T-helper 1 cell (primary cell): ENCODE data around the gene DBNDD1.
"Not testable (repeated sequence)": the region's sequence is repeated elsewhere in the genome, so short reads cannot be mapped to it uniquely, and the experiment has no call there.

ENCODE experiments used
- DNase-seq, 5 donors: peaks; one replicate each; pipeline ENCODE4 v3.0.0-alpha.2; 2012 to 2020

DBNDD1 gene

DNA sequence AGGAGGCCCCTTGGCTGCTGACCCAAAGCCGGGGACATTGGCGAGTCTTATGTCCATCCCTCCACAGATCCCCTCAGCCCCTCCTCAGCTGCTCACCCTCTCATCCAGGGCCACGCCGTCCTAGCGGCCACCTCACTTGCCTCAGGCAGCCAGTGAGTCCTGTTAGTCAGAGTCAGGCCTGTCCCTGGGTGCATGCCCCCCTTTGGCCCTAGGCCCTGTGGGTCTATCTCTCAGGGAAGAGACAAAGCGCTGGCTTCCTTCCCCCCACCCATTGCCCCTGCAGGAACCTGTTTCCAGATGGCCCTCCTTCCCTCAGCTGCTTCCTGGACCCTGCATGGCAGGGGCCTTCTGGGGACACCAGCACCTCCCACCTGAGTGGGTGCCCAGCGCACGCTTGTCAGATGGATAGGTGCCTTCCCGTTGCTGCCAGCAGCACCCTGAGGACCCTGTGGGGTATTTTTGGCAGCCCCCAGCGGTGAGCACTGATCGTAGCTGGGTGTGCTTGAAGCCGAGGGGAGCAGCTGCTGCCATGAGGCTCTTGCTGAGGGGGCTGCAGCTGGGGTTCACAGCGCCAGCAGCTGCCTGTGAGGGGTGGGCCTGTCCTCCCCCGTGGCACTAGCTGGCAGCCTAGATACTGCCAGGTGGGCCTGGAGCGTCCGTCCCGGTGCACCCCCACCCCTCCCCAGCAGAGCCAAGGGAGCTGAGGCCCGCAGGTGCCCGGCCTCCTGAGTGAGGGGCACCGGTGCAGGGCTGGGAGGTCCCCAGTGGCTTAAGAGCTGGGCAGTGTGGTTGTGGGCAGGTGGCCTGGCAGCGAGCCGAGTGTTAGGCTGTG, 8.4 kb downstream of the DBNDD1 start:
- DNase-seq, result no peak

- no peak for DNase-seq
Measured at GRCh38 chr16:90009172-90009899, 9.9 kb downstream of the DBNDD1 start.

GRCh38 chr16:90008708-90009145, 10.5 kb downstream of the DBNDD1 start:
- DNase-seq, result peak in 3 of 5 donors; percentile 19 to 62 (median 45)

GRCh38 chr16:90007635-90008234, 11.5 kb downstream of the DBNDD1 start:
- not testable (repeated sequence) for DNase-seq

DNA sequence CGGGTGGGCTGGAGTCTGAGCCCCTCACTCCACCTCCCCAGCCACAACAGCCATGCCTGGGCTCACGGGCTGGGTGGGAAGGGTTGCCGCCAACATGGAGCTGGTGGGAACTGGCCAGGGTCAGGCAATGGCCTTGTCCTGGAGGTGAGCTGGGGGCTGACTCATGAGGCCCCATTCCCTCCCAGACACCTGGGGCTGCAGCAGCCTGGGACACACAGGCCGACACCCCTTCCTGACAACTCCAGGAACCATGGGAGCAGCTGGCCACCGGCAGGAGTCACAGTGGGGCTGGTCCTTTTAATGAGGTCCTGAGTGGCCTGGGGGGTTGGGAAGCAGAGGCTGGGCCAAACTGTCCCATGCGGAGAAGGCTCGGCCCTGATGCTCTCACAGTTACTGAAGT, 12.2 kb downstream of the DBNDD1 start:
- no peak for DNase-seq

DNA sequence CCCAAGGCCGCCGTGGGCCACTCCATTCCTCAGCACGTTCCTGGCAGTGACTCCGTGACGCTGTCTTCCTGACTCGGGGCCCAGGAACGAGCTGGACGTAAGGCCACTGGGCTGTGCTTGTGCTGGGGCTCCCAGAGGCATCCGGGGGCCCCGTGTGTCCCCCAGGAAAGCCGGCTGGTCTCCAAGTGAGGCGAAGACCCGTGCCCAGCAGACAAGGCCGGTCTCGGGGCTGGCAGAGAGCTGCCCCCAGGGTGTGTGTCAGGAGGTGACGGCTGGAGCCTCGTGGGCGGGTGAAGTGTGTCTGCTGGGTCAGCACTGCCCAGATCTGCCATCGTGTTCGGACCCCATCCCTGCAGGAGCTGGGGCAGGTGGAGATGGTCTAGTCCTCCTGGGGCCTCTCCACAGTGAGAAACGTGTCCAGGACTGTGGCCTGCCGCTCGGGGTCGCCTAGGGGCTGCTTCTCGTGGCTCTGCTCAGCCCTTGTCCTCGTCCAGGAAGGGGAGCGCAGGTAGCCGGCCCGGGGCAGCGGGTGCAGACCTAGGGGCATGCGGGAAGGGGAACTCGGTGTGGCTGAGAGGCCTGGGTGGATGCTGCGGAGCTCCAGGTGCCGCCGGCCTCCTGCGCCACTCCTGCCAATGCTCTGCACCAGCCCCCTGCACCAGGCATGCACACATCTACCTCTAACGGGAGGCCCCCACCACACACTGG, 13.1 kb downstream of the DBNDD1 start:
- no peak for DNase-seq

GRCh38 chr16:90004577-90004976, 14.7 kb downstream of the DBNDD1 start:
- no peak for DNase-seq

- DNase-seq, result no peak
Measured at GRCh38 chr16:90002759-90003158, 16.5 kb downstream of the DBNDD1 start.

DNA sequence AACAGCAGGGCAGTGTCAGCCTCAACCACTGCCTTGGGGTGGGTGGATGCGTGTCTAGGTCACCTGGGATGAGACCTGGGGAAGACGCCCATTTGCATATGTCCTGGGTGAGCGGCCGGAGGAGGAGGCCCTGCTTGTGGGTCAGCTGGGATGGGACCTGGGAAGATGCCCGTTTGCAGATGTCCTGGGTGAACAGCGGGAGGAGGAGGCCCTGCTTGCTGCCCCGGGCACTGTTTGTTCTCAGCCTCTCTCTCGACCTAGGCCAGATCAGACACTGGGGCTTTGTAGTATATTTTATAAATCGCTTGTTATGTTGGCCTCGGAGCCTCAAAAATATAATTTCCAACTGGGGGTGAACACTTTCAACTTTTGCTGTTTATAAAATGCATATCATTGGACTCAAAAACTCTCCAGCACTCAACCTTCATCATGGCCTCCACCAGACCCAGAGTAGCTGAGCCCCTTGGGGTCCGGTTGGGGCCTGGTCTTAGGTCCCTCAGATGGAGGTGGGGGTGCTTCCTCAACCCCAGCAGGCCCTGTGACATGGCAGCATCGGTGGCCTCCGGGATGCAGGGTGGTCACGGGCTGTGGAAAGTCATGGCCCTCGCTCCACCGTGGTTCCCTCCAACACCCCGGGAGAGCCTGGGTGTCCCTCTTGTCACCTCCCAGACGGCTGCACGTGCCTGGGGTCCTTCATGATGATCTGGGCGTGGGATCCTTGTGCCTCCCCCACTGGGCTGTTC, 17.3 kb downstream of the DBNDD1 start:
- DNase-seq, result no peak

DNA sequence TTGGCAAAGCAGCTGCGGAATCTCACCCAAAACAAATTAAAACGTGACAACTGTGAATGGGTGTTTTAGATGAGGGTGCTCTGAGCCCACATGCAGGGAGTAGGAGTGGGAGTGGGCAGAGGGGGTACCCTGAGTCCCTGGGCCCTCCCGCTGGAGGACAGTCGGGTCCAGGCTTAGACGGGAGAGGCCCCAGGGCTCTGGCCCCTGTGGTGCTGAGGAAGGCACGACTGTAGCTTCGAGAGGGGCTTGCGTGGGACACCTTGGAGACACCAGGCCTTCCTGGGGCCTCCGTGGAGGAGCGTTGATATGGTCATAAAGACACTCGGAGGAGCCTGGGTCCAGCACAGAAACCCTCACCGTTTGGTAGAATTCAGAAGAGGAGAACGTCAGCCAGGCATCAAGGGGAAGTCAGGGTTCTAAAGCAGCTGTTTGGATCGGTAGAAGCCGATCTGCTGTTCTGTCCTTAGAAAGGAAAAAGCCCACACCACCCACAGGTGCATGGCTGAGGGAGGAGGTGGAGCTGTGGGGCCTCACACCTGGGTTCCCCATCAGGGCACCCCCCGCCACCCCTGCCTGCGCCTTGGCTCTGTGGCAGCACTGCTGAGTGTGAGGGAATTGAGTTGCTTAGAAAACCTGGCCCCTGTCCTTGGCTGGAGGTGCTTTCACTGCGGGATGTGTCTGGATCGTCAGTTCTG, 18.4 kb downstream of the DBNDD1 start:
- no peak for DNase-seq

DNA sequence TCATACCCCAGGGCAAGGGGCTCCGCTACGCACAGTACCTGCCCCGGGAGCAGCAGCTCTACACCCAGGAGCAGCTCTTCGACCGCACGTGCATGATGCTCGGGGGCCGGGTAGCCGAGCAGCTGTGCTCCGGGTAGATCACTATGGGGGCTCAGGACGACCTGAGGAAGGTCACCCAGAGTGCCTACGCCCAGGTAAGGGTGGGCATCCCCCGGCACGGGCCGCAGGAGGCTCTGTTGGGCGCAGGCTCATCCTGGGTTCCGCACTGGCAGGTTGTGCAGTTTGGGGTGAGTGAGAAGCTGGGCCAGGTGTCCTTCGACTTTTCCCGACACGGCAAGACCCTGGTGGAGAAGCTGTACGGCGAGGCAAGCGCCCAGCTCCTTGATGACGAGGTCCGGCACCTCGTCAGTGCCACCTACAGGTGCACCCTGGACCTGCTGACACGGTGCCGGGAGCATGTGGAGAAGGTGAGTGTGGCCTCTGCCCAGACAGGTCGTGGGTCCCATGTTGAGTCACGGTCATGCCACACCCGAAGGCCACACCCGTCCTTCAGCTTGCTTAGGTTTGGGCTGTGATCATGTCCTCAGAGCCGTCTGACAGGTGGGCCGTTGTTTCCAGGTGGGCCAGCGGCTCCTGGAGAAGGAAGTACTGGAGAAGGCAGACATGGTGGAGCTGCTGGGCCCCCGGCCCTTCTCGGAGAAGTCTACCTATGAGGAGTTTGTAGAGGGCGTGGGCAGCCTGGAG, 19.3 kb downstream of the DBNDD1 start:
- no peak for DNase-seq

GRCh38 chr16:89996178-89996489, 23.1 kb downstream of the DBNDD1 start:
- DNase-seq, result no peak

GRCh38 chr16:89995475-89996177, 23.6 kb downstream of the DBNDD1 start:
- peak in 3 of 5 donors; percentile 19 to 78 (median 42) for DNase-seq

DNA sequence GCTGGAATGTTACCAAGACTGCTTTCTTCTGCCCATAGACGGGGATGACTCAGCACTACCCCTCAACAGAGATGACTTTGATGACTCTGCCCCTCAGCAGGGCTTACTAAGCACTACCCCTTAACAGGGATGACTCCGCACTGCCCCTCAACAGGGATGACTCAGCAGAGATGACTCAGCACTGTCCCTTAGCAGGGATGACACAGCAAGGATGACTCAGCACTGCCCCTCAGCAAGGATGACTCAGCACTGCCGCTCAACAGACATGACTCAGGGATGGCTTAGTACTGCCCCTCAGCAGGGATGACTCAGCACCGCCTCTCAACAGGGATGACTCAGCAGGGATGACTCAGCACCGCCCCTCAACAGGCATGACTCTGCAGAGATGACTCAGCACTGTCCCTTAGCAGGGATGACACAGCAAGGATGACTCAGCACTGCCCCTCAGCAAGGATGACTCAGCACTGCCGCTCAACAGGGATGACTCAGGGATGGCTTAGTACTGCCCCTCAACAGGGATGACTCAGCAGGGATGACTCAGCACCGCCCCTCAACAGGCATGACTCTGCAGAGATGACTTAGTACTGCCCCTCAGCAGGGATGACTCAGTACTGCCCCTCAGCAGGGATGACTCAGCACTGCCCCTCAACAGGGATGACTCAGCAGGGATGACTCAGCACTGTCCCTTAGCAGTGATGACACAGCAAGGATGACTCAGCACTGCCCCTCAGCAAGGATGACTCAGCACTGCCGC, 24.4 kb downstream of the DBNDD1 start:
- DNase-seq, result peak in 3 of 5 donors; percentile 26 to 65 (median 41)

GRCh38 chr16:89994389-89994720, 24.9 kb downstream of the DBNDD1 start:
- DNase-seq, result no peak

- DNase-seq, result no peak
Measured at GRCh38 chr16:89993971-89994370, 25.3 kb downstream of the DBNDD1 start.

GRCh38 chr16:89993377-89993776, 25.9 kb downstream of the DBNDD1 start:
- DNase-seq, result no peak

- no peak for DNase-seq
Measured at GRCh38 chr16:89990799-89991198, 28.5 kb downstream of the DBNDD1 start.

- no peak for DNase-seq
Measured at GRCh38 chr16:89988951-89989350, 30.3 kb downstream of the DBNDD1 start.

- DNase-seq, result no peak
Measured at GRCh38 chr16:89987169-89987568, 32.1 kb downstream of the DBNDD1 start.
